HEK293 (cell line): ENCODE data around the gene ANO6.

Experiments used
- ZBTB26 ChIP-seq: fragments of 450-650 bp; formaldehyde crosslinking; optimal IDR thresholded peaks from 2 replicates; pipeline ENCODE3; 2016; ENCODE audit warnings: missing biosample characterization, mild to moderate bottlenecking, missing genetic modification characterization
- ZBTB49 ChIP-seq: fragments of 450-650 bp; formaldehyde crosslinking; IDR thresholded peaks from 2 replicates; pipeline ENCODE4 v1.5.1; 2016; ENCODE audit warnings: missing biosample characterization, missing genetic modification characterization, low read depth

- no peak for TF ChIP-seq ZBTB49 (tag by site-specific recombination)
- no peak for TF ChIP-seq ZBTB26 (tag by site-specific recombination)
These were observed 126.3 kb downstream of the ANO6 start for GRCh38 chr12:45342171-45342570.
